Dedifferentiated amniotic fluid mesenchymal stem cell (primary cell): ENCODE measurements around the gene C4orf50.

Source experiments
- DNase-seq: peaks from one replicate; pipeline ENCODE4 v3.0.0-alpha.2; 2016; ENCODE audit errors: extremely low spot score

The C4orf50 gene

DNA sequence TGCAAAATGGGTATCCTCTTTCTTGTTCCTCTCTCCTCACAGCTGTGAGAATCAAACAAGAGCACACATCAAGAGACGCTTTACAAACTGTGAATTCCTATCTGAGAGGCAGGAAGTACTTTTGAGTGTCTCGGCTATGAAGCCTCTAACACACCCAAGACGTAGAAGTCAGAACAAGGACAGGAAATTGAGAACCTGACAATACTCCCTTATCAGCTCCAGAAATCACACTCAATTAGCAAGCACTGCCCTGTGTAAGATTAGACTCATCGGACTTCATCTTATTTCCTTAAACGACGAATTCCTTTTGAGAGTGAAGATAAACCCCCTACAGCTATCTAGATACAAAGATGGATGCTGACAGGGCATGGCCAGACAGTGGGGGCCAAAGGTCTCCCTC is 74.7 kb downstream of the C4orf50 start:
- DNase-seq, result no peak

DNA sequence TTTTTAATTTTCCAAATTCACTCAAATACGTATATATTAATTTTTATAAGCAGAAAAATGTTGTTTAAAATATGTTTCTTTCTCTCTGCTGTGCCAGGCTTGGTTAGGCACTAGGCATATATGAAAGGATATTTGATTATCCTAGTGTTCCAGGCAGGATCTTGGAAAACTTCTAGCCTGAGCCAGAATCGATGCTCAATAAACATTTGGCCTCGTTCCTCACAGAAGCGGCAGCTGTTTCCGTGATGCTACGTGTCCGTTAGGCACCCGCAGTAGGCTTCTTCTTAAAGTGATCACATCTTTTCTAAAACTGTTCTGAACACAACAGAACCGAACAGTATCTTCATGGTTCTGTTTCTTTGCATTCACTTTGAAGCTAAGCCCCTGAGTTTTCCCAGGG is 75.3 kb downstream of the C4orf50 start:
- DNase-seq, result no peak

DNA sequence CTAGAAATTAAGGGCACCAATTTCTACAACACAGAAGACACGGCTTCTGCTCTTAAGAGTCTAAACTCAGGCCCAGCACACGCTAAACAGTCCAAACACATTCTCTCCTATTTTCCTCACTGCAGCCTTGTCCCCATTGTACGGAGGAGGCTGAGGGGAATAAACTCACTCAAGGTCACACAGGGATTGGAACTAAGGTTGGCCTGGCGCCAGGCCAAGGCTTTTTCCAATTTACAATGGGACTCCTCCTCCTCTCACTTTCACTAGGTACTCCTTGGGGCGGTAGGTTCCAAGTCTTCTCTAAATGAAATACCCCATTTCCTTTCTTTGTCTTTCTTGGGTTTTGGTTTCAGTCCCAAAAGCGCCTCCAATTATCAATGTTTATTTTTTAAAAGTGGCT is 76.6 kb downstream of the C4orf50 start:
- DNase-seq, result no peak

DNA sequence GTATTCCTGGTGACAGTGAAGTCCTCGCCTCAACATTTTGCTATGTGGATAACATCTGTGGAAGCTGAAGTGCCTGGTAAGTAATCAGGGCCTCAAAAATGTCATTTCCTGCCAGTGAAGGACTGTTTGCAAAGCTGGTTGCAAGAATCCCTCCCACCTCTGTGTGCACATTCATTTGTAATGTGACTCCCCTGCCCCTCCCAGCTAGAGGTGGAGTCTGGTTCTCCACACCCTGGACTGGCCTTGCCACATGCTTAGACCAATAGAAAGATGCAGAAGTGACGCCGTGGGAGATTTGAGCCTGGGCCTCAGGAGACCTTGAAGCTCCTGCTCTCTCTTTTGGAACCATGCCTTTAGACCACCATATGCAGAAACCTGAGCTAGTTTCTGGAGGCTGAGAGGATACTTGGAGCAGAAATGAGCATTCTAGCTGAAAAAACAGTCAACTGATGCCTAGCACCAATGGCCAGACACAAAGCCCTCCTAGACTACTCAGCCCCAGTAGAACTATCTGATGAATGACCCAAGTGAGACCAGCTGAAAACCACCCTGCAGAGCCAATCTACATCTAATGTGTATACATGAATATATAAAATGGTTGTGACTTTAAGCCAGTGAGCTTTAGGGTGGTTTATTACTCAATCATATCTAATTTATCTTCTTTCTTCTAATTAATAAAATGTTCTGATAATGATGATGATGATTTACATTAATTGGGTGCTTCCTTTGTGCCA is 77.6 kb downstream of the C4orf50 start:
- no peak for DNase-seq

DNA sequence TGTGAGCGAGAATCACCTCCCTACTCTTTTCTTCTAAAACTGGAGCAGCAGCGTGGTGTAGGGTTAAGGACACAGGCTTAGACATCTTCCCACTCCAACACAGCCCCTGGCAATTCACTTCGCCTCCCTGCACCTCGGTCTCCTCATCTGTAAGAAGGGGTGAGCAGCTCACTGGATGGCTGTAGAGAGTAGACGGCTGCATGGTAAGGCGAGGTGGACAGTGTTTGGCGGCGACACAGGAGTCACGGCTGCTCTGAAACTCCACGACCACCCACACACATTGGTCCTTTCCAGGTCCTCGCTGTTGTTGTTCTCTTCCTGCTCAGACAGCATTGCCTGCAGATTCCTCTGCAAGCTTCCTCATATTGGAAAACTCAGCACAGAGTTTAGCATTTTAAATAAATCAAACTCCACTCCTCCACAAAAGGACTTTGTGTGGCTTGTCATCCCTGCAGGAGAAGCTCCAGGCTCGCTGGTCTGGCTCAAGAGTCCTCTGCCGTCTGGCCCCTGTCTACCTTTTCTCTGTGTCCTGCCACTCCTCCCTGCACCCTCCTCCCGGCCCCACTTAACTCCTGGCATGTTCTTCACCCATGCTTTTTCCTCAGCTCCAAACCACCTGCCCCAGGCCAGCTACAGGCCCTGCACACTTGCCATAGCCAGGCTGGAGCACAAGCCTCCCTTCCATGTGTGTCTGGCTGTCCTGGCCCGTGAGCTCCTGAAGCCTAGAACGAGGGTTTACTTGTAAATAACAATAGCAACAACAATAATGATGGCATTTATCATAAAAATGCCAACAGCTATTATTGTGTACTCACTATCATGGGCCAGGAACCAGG is 84.0 kb downstream of the C4orf50 start:
- no peak for DNase-seq

DNA sequence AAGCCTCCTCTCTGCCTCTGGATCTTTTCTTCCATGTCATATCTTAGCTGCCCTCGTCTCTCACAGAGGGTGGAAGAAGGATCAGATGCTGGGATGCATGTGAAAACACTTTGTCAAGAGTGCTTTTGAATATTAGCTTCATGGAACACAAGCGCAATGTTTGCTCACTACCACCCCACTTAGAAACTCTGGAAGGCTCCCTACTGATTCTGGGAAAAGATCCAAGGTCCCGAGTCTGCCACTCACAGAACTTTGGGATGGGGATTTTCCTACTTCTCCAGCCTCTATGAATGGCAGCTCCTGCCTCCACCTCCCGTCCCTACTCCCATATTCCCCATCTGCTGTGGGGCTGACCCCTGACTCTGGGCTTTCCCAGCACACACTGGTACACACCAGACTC is 85.1 kb downstream of the C4orf50 start:
- no peak for DNase-seq

DNA sequence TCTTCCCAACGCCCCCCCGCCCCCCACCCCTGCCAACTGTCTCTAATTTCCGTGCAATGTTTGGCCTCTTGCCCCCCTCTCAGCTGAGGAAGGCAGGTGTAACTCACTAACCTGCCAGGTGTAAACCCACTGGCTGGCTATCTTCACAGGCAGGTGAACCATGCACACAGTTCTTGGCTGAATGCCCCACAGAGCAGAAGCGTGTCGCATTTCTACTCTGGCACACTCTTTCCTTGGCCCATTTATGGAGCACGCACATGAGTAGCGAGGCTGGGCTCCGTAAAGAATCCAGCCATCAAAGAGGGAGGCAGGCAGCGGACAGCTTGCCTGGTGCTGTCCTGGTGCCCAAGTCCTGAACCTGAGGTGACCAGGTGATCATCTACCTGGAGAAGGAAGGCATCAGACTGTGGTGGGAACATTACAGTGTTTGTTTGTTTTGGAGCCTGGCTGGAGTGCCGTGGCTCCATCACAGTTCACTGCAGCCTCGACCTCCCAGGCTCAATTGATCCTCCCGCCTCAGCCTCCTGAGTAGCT is 86.1 kb downstream of the C4orf50 start:
- DNase-seq, result no peak

DNA sequence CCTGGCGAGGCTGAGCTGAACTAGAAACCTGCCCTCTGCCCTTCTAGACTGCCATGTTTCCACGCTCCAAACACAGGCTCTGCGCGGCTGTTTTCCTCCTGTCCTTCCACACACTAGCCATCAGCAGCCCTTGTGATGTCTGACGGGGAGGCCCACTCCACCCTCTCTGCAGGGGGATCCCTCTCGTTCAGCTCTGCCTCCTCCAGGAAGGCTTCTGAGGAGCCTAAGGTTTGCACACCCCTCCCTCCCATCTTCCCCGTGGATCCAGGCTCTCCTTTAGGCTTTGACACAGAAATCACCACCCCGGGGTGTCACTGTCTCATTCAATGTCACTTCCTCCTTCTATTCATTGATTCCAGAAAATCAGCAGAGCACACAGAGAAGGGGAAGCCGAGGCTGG is 86.7 kb downstream of the C4orf50 start:
- no peak for DNase-seq

DNA sequence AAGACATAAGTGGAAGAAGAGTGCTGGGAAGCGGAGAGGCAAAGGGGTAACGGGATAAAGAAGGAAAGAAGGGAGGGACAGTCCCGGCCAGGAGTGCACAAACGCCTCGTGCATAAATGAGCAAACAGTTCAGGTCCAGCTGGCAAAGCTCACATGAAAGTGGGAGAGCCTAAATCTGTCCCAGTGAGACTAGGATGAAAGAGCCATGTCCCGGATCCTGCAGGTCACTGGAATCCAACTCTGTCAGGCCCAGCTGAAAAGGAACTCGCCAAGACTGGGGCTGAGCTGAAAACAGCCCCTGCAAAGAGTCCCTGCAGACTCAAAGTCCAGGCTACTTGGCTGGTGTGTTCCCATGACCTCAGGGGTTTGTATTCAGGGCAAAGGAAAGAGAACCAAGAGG is 87.4 kb downstream of the C4orf50 start:
- DNase-seq, result no peak

DNA sequence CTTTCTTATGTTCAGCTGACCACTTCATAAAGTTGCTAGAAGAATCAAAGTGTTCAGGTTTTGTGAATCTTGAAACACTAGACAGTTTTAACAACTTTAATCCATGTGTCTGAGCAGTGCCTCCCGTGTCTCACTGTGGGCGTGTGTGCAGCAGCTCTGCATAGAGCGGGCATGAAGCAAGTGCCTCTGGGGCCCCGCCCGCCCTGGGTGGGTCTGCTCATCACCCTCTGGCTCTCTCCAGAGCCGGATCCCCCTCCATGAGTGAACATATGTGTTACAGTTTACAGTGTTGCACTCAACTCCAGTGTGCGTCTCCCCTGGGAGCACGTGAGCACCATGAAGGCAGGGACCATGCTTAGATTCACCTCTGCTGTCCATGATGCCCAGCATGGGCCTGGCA is 87.8 kb downstream of the C4orf50 start:
- DNase-seq, result no peak

DNA sequence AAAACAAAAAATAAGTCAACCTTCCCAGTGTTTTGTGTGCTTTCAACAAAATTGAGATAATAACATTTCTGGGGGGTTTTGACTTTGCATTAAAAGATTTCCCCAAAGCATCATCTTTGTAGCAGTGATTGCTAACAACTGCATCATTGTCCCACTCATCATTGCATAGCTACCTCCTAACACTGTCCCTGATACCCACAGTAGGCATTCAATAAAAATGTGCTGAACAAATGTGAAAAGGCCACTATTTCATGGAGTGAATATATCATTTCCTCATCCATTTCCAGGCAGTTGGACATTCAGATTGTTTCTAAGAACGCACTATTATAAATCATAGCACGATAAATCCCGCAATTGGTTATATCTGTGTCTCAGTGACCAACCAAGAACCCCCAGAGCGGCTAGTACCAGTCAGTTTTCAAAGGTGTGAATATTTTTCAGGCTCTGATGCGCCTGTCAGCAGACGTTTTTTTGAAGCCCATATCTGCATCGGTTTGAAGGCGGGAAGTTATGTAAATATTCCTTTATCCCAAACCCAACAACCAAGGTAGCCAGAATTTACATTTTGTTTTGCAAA is 89.3 kb downstream of the C4orf50 start:
- no peak for DNase-seq

DNA sequence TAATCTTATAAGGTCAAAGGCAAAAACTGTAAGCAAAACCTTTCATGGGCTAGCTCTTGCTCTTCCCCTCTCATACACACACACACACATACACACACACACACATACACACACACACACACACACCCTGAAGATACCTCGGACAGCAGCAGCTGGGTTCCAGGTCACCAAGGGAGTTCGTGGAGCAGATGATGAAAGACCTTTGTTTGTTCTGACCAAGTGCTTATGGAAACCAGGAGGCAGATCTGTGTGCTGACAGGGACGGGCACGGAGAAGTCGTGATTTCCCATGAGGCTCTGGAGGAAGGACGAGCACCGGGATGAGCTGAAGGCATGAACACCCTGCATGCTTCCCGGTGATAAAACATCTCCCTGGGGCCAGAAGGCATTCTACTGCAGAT is 90.0 kb downstream of the C4orf50 start:
- no peak for DNase-seq

DNA sequence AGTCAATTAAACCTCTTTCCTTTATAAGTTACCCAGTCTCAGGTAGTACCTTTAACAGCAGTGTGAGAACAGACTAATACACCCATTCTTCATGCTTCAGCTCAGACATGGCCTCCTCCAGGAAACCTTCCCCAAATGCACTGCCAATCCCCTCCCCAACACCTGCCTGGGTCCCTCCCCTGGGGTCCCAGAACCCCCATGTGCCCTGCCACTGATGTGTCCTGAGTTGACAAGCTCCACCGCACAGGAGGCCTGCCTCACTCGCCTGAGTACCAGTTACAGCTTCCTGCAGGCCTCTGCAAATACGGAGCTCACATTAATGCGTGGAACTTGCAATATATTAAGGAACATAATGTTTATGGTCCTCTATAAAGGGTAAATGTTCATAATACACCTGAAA is 90.5 kb downstream of the C4orf50 start:
- no peak for DNase-seq

DNA sequence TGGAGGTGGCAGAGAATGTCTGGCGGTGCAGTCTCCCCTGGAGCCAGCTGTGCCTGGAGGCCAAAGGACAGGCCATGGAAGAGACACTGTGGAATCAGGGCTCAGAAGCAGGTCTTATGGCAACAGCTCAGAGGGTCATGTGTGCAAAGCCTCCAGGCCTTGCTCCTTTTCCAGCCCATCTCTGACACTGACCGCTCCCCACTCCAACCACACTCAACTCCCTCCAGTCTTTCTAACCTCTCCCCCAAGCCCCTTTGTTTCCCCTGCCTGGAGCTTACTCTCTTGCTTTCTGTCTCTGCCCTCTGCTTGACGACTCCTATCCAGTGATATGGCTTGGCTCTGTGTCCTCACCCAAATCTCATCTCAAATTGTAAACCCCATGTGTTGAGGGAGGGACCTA is 91.1 kb downstream of the C4orf50 start:
- DNase-seq, result no peak

DNA sequence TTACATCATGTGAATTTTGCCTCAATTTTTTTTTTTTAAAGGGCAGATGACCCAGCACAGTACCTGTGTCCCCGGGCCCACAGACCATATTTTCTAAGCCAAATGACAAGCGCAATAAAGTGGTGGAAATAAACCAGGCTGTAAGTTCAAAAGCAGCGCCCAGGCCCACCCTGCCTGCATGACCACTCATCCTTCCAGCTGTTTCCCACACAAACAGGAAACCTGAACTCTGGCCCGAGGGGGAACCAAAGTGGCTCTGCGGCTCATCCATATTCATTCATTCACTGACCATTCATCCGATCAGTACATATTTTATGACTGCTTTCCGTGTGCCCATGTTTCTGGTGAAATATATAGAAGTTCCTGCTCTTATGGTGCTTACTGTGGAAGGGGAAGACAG is 91.6 kb downstream of the C4orf50 start:
- DNase-seq, result no peak

DNA sequence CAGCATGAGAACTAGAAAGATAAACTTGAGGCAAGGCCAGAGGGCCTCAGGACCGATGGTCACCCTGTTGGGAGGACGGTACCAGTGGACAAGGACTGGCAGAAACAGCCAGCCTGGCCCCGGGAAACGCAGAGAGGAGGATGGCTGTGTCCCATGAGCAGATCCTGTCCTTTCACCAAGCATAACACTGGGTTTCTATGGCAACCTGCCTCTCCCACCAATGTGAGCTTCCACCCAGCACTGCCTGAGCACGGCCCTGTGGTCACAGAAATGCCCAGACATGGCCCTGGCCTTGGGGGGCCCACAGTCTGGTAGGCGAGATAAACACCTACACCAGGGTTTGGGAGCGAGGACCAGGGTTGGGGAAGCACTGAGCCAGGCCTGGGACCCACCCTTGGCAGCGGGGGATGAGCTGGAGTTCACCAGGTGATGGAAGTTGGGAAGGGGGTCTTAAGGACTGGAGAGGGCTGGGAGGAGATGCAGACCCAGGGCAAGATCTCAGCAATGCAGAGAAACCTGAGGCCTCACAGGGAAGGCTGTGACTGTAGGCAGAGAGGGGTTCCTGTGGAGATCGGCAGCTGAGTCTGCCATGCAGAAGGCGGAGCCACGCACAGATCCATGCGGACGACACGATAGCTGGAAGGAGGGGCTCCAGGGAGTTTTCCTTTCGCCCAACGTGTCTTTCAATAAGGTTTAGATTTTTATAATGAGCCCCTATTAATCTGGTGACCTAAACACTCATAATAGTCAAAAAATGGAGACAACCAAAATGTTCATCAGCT is 92.6 kb downstream of the C4orf50 start:
- DNase-seq, result no peak

DNA sequence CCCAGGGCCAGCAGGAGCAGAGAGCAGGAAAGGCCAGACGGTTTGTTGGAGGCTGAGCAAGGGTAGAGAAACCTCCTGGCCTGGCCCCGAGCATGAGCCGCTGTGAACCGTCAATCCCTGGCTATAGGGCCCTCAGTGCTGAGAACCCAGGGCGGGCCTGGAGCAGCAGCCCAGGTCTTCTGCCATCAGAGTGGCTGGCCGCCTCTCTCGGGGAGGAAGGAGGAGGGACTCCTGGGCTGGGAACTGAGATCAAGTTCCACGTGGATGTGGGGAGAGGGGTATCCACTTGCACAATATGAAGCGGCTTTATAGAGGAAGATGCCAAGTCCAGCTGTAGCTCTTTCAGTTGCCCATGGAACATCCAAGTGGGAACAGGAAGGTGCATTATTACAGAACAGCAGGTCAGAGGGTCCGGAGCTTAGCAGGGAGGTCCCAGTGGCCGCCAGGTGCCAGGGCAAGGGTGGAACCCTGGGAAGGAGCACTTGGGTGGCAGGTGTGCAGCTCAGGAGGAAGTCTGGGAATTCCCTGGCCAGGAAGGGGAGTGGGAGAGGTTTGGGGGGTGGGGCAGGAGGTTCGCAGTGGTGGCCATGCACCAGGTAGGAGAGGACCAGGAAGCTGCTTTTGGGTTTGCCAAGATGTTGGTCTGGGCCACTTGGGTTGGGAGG is 93.6 kb downstream of the C4orf50 start:
- DNase-seq, result no peak

DNA sequence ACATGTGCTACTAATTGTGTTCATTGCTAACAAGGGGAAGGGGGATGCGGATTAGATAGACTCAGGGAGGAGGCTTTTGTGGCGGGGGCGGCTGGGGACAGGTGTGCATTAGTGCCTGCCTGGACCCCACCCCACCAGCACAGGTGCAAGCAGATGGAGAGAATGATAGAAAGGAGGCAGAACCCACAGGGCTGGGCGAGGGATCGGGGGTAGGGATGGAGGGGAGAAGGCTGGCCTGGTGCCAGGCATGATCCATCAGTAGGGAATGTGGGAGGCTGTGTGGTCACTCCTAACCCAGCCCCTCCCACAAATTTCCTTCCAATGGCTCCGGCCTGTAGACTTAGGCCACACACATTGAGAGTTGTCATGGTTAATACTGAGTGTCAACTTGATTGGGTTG is 94.9 kb downstream of the C4orf50 start:
- no peak for DNase-seq

DNA sequence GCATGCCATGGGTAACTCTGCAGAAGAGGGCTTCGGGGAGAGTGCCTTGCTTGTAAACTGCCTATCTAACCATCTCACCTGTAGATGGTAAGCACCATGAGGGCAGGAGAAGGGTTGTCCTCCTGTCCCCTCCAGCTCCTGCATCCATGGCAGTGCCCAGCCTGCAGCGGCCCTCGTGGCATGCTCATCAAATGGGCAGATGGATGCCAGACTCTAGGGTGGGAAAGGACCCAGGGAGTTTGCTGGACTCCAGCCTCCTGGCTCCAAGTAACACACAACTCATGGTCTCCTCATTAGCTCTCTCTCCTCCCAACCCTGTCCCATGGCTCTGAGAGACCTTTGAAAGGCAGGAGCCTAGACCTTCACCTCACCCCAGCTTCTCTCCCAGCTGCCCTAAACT is 95.7 kb downstream of the C4orf50 start:
- no peak for DNase-seq

DNA sequence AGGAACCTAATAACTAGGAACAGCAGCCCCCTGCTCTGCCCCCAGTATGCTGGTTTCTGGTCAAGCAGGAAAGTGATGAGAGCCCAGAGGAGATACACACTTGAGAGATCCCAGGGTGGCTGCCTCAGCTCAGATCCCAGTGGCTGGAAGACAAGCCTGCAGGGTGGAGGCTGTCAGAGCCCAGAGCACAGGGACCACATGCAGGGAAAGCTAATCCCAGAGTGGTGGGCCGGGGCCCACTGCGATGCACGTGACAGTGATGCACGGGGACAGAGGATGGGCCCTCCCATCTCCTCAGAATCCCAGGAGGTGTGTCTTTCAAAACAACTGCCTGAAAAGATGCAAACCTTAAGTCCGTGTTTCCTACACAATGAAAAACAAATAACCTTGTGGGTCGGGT is 96.2 kb downstream of the C4orf50 start:
- DNase-seq, result no peak
